ENCODE measurements around the gene SLC2A10.

DNA sequence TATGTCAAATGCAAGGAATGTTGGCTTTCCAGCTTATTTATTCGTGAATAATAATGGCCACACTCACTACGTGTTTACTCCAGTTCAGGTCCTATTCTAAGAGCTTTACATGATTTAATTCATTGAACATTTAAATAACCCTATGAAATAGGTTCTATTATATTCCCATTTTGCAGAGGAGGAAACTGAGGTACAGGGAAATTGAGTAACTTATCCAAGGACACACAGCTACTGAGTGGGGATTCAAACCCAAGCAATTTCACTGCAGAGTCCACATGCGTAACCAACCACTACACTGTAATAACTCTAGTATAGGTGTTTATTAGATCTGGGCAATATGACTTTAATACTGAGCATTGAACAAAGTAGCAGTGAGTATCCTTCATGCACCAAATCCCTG is 45.9 kb upstream of the SLC2A10 start:
- TF ChIP-seq CTCF (IDR thresholded peaks at IDR 0.05; ENCODE audit: low read depth, low read length) (no peak), EZH2phosphoT487 (IDR thresholded peaks at IDR 0.05; ENCODE audit: low read depth) (no peak)

All from OCI-LY3 (cell line).